GM19324 (cell line): Measurements from ENCODE around the gene TESK2.
"Not testable (repeated sequence)": the region's sequence is repeated elsewhere in the genome, so short reads cannot be mapped to it uniquely, and the experiment has no call there.

Experiments
- ATAC-seq: cut with Tn5 transposase; IDR thresholded peaks from one replicate; pipeline ENCODE4 v1.9.1; 2021; ENCODE audit warnings: mild to moderate bottlenecking, moderate library complexity; ENCODE audit not compliant: unreplicated experiment, low FRiP score

The TESK2 gene

DNA sequence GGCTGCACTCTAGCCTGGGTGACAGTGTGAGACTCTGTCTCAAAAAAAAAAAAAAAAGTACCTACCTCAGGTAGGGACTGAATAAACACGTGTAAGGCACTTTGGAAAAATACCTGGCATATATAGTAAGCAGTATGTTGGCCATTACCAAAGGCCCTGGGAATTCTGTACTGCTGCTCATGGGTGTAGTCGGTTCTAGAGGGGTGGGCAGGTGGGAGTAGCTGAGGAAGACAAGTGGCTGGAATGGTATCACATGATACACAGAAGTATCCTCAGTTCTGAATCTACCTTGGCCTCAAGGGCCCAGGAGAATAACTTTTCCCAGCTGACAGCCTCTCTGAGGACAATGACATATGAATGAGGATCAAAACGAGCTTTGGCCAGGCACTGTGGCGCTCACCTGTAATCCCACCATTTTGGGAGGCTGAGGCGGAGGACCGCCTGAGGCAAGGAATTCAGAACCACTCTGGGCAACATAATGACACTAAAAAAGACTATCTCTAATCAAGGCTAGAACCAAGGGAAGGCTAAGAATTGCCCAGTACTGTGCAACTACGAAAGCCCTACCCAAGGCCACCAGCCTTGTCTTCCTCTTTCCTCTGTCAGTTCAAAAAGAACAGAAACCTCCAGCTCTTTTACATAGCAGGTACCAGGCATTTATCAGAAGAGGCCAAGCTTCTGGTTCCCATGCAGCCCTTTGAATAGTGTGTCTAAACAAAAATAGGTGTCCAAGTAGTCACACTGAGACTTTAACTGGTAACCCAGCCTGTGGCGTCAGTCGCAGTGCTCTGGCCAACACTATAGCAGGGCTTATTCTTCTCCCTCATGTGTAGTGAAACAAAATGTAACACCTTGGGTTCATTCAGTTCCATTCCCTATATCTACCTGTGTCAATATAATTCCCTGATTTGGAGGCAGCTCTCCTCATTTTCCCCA lies 19.3 kb upstream of the TESK2 start:
- ATAC-seq, result no peak

DNA sequence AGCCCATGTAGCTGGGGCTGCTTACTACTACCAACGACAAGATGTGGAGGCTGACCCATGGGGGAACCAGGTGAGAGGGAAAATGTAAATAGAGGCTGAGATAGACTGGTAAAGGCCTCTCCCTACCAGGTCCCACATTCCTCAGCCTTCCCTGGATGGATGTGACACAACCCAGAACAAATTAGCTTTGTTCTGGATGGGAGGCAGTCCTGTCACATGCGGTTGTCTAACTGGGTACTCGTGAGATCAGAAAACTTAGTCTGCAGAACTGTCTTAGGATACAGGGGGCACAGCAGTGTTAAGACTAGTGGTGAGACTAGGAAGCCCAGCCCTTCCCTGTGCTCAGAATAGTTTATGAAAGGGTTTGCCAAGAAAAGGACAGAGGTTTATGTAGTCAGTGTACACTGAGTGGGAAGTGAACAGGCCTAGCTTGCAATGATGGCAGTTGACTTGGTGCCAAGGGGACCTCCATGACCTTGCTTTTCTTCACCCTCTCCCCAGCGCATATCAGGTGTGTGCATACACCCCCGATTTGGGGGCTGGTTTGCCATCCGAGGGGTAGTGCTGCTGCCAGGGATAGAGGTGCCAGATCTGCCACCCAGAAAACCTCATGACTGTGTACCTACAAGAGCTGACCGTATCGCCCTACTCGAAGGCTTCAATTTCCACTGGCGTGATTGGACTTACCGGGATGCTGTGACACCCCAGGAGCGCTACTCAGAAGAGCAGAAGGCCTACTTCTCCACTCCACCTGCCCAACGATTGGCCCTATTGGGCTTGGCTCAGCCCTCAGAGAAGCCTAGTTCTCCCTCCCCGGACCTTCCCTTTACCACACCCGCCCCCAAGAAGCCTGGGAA lies 17.6 kb upstream of the TESK2 start:
- no peak for ATAC-seq

DNA sequence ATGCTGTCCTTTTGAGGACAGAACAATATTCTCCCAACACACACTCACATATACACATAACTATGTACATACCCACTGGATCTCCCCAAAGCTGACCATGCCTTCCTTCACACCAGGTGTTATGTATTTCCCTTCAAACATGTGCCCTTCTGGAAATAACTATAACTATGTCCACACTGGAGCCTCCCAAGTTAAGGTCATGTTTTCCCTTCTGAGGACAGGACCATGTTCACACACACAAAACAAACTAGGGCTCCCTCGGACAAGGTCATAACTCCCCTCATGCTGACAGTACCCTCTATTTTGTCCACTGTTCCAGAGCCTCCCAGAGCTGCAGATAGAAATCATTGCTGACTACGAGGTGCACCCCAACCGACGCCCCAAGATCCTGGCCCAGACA lies 16.9 kb upstream of the TESK2 start:
- no peak for ATAC-seq

DNA sequence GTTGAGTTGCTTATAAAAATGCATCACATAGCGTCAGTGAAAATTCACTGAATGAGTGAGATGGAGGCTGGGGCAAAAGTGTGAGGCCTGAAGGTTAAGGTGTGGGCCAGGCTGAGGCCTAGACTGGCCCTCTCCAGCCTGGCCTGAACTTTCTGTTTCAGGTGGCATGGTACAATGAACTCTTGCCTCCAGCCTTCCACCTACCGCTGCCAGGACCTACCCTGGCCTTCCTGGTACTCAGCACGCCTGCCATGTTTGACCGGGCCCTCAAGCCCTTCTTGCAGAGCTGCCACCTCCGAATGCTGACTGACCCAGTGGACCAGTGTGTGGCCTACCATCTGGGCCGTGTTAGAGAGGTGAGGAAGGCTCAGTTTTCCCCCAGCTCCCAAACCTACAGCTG lies 16.2 kb upstream of the TESK2 start:
- no peak for ATAC-seq

DNA sequence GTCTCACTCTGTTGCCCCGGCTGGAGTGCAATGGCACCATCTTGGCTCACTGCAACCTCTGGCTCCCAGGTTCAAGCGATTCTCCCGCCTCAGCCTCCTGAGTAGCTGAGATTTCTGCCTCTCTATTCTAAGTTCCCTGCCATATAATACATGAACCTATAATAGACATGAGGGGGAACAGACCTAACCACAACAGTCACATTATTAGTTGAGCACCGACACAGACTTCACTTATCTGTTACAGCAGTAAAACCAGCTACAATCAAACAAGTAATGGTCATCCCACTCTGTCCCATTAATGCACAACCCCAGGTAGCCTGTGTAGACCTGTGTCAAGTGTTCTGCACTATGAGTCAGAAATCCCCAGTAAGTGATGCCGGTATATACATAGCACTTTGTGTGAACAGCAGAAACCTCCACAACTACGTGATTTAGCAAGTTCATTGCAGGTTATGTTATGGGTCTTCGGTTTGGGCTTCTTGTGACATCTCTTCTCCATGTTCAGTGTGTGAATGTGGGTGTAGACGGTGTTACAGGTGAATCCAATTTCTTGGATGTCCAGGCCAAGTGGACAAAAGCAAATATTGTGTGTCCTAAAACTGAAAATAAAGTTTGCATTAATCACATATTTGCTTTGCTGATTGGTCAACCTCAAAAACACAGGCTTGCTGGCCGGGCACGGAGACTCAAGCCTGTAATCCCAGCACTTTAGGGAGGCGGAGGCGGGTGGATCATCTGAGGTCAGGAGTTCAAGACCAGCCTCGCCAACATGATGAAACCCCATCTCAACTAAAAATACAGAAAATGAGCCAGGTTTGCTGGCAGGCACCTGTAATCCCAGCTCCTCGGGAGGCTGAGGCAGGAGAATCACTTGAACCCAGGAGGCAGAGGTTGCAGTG lies 12.7 kb upstream of the TESK2 start:
- ATAC-seq, result no peak

DNA sequence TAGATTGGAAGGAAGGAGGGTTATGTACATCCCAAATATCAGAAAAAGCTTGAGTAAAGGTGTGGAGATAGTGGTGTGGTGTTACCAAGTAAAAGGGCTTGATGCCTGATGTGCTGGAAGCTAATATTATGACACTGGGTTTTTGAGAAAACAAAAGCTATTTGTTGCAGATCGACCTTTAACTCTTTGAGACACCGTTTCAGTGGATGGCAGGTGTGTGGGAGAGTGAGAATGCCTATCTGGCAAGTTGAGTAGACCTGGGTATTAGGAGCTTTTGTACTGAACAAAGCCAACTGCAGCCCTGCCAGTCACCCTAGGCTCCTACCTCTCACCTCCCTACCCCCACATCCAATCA lies 10.5 kb upstream of the TESK2 start:
- no peak for ATAC-seq

DNA sequence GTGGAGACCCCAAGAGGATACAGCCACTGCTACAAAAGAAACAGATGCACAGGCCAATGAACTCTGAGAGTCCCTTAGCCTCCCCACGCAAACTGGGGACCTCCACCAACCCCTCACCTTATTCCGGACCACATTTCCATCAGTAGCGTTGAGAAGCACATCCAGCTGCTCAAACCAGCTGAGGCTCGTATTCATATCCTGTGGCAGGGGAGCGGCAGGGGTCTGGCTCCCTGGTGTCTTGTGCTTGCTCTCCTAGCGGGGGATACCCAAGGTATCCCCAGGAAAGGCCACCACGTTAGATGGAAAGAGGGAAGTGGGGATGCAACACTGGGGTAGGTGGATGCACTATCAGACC lies 8.4 kb upstream of the TESK2 start:
- ATAC-seq, result no peak

DNA sequence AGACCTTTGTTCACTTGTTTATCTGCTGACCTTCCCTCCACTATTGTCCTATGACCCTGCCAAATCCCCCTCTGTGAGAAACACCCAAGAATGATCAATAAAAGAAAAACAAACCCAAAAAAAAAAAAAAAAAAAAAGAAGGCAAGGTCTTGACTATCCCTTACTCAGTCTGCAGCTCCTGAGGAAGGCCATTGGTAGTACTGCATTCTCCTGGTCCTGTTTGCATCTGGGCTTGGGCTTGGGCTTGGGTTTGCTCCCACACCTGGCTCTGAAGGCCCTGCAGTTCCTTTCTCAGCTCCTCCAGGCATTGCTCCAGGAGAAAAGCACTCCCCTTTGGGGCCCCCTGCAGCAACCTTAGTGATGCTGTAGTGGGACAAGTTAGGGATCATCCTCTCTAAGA lies 7.3 kb upstream of the TESK2 start:
- ATAC-seq, result no peak

DNA sequence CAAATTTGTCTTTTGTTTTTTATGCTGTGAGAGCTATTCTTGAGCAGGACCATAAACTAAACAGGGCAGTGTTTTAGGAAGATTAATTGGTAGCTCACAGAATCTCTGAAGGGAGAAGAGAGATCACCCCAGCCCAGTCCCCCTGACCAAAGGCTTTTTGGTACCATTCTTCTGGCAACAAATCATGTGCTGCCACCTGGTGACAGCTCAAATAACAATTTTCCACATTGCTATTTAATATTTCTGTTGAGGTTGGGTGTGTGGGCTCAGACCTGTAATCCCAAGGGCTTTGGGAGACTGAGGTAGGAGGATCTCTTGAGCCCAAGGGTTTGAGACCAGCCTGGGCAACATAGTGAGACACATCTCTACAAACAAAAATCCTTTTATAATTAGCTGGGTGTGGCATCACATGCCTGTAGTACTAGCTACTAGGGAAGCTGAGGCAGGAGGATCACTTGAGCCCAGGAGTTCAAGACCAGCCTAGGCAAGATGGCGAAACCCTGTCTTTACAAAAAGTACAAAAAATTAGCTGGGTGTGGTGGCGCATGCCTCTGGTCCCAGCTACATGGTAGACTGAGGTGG lies 2.2 kb upstream of the TESK2 start:
- ATAC-seq, result no peak

DNA sequence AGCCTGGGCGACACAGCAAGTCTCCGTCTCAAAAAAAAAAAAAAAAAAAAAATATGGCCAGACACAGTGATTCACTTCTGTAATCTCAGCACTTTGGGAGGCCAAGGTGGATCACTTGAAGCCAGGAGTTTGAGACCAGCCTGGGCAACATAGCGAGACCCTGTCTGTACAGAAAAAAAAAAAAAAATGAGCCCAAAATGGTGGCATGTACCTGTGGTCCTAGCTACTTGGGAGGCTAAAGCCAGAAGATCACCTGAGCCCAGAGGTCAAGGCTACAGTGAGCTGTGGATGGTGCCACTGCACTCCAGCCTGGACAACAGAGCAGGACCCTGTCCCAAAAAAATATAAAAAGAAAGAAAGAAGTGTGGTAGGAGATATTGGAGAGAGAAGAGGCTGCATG lies 1.7 kb upstream of the TESK2 start:
- no peak for ATAC-seq

DNA sequence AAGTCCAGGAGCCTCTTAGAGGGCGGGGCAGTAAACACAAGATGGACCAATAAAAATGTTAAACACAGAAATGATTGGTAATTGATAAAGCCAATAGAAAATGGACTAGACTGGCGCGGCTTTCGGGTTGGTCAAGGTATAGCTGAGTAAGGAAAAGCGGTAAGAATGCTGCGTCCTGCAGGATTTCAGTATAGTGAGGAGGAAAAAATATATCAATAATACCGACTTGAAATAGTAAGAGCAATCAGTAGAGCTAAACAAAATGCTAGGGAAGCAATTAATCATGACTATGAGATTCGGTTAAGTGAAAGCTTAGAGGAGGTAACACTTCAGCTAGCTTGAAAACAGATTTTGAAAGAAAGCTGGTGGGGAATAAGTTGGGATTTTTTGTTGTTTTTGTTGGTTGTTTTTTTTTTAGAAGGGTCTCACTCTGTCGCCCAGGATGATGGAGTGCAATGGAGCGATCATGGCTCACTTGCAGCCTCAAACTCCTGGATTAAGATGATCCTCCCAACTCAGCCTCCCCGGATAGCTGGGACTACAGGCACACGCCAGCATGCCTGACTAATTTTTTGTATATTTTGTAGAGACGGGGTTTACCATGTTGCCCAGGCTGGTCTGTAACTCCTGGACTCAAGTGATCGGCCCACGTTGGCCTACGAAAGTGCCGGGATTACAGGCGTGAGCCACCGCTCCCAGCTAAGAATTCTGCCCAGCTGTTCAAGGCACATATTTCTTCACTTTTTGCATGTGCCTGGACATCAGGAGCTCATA lies 711 bp upstream of the TESK2 start:
- ATAC-seq, result no peak

DNA sequence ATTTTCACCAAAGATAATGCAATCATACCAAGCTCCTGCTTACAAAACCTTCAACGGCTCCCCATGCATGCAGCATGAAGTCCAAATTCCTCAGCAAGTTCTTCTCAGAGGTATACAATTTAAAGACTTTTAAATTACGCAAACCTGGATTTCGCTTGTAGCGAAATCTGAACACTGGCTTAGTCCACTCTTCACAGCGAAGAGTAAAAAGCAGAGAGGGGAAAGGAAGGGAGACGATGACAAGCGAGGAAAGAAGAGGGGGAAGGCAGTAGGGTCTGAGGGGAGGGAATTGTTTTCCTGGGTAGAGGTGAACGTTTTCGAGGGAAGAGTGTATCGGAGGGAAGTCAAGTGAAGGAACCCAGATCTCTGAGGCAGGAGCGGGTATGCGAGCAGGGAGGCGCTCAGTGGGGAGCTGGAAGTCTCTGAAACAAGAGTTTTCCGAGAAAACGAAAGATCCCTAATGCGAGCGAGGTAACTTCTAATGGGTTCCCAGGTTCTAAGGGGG lies 790 bp downstream of the TESK2 start:
- ATAC-seq, result no peak

DNA sequence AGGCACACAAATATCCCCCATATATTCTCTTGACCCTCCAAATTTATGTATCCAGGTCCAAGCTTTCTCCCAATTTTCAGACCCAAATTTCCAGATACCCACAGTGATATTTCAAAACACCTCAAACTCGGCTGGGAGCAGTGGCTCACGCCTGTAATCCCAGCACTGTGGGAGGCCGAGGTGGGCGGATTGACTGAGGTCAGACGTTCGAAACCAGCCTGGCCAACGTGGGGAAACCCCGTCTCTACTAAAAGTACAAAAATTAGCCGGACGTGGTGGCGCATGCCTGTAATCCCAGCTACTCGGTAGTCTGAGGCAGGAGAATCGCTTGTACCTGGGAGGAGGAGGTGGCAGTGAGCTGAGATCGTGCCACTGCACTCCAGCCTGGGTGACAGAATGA lies 1.6 kb downstream of the TESK2 start:
- not testable (repeated sequence) for ATAC-seq

DNA sequence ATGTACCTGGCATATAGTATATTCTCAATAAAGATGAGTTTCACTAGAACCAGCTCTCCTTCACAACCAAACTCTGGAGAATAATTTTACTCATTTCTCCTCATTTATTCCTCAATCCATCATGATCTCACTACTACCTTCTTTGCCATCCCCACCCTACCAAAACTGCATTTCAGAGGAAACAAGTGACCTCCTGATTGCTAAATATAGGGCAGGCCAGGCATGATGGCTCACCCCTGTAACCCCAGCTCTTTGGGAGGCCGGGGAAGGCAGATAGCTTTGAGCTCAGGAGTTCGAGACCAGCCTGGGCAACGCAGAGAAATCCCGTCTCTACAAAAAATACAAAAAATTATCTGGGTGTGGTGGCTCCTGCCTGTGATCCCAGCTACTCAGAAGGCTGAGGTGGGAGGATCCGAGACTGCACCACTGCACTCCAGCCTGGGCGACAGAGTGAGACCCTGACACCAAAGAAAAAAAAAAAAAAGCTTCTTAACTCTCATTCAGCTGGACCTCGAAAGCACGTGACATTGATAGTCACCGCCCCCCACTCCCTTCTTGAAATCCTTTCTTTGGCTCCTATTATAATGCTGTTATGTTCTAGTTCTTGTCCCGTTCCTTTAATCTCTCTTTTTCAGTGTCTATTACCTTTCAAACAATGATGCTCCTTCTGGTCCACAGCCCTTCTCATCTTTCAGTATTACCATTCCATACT lies 2.1 kb downstream of the TESK2 start:
- ATAC-seq, result no peak

DNA sequence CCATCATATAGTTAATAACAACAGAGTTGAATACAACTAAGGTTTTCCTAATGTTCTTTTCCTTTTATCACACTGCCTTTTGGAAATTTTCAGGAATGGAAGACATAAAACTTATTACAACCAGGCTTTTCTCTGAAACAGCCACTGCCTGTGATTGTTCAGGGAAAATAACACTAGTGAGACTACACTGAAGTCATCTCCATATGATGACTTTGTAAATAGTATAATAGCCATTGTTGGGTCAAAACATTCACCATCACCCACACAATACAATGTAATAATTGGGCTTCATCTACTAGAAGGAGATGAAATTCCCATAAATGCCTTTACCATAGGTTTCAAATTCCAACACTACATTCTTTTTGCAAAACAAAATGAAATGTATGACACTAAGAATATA lies 5.0 kb downstream of the TESK2 start:
- no peak for ATAC-seq

DNA sequence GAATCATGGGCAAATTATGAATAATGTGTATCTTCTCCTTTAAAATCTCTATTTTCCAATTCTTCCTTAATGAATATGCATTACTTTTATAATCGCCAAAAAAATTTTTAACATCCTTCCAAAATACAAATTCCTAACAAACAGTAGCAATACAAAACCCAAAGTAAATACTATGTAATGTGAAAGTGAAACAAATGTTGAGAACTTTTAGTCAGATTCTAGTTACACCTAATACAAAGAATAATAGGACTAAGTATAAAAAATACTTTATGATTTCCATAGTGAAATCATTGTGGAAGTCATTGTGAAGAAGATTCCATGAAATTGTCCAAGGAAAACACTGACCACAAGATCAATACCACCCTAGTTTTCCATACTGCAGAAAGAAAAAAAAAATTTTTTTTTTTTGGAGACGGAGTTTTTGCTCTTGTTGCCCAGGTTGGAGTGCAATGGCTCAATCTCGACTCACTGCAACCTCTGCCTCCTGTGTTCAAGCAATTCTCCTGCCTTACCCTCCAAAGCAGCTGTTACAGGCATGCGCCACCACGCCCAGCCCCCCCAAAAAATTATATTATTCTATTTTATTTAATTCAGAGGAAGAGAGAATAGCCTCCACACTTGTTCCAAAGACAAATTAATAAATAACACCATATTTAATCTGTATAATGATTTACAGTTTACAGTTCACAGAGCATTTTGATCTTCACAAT lies 11.8 kb downstream of the TESK2 start:
- ATAC-seq, result no peak

DNA sequence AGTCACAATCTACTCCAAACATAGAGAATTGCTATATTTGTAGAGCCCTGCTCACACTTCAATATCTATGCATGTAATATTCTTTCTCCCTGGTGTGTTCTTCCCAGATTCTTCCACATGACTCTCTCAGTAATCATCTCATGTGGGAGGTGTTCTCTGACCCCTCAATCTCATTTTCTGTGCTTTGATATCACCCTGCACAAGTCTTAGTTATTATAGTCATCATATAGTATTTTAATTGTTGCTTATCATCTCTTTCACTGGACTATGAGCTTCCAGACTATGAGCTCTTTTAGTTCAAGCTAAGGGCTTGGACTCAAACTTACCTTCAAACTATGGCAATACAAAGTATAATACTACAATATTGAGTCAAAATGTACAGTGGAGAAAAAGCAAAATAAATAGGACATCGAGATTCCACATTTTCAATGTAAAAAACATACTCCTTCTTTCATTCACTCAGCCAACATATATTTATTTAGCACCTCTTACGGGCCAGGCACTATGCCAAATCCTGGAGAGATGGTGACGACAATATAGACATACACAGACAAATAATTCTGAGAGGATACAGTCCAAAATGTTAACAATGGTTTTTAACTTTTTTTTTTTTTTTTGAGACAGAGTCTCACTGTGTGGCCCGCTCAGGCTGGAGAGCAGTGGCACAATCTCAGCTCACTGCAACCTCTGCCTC lies 12.7 kb downstream of the TESK2 start:
- no peak for ATAC-seq

DNA sequence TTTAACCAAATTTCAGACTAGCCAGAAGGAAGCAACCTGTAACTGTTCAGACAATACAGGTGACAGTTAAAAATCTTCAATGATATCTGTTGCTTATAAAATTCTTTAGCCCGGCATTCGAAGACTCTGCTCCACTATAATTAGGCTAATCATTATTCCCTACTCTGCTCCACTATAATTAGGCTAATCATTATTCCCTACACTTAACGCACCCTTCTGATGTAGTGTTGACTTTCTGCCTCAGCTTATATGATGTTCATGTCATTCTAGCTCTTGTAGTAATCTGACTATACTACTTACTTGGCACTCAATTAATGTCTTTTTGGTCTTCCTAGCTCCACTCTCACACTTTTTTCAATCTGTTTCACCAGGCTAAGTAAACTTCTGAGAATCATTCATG lies 13.3 kb downstream of the TESK2 start:
- ATAC-seq, result no peak
